Endothelial cell (in vitro differentiated cells): ENCODE data around the gene NCAPG. TPM values are rescaled to one million over a fixed set of nuclear protein-coding genes. Genes with fewer than 3 reads are reported as not detected.
A peak's percentile ranks its signal among the peaks of the same experiment; 100 is the strongest.

Experiments
- DNase-seq: peaks from one replicate; pipeline ENCODE4 v3.0.0; 2021; ENCODE audit warnings: low spot score
- H3K27ac Mint-ChIP-seq: one replicate; pipeline ENCODE4 v1.8.0; 2021; ENCODE audit warnings: mixed read lengths, inconsistent platforms; ENCODE audit not compliant: unreplicated experiment
- H3K27me3 Mint-ChIP-seq: one replicate; pipeline ENCODE4 v1.8.0; 2021; ENCODE audit warnings: mild to moderate bottlenecking, moderate library complexity, mixed read lengths, inconsistent platforms; ENCODE audit not compliant: unreplicated experiment
- H3K36me3 Mint-ChIP-seq: one replicate; pipeline ENCODE4 v1.8.0; 2021; ENCODE audit warnings: mild to moderate bottlenecking, low read depth, mixed read lengths, inconsistent platforms; ENCODE audit not compliant: unreplicated experiment
- H3K4me1 Mint-ChIP-seq: one replicate; pipeline ENCODE4 v1.8.0; 2021; ENCODE audit warnings: mild to moderate bottlenecking, mixed read lengths, inconsistent platforms; ENCODE audit not compliant: unreplicated experiment
- H3K4me3 Mint-ChIP-seq: one replicate; pipeline ENCODE4 v1.8.0; 2021; ENCODE audit warnings: mild to moderate bottlenecking, mixed read lengths, inconsistent platforms; ENCODE audit not compliant: unreplicated experiment
- H3K9me3 Mint-ChIP-seq: one replicate; pipeline ENCODE4 v1.8.0; 2021; ENCODE audit warnings: mixed read lengths, inconsistent platforms; ENCODE audit not compliant: unreplicated experiment
- total RNA-seq: library from RNA; stranded (reverse); fragmentation: NEBNext Ultra II Directional; extraction: Animal tissue kit (Norgen Biotek cat#: 25700); gene quantifications from one replicate; pipeline ENCODE4 v1.2.1, GENCODE V29; 2021; ENCODE audit not compliant: unreplicated experiment
- TF ChIP-seq, protein P1 (sequence below): fragments of 200-600 bp; sonication (generic); IDR thresholded peaks from one replicate; pipeline ENCODE4 v1.5.0; 2021; ENCODE audit warnings: antibody characterized with exemption; ENCODE audit not compliant: unreplicated experiment

Gene NCAPG
- total RNA-seq, 1 donor from 2014 or later = 7.1 TPM

DNA sequence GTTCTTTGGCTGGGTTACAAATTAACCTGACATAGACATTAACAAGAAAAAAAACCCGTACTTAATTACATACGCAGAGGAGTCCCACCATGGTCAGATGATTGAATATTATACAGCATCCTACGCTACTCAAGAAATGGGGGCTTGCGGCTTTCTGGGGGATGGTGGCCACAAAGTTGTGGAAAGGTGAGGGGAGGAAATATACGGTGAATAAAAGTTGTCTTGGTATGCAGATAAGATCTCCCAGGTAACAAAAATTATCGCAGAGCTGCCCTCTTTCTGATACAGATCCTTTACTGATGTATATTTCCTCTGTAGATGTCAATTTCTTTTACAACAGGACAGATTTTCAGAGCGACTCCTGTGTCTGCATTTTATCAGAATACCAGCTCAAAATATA is 1.1 kb upstream of the NCAPG start:
- TF ChIP-seq, protein P1, sequence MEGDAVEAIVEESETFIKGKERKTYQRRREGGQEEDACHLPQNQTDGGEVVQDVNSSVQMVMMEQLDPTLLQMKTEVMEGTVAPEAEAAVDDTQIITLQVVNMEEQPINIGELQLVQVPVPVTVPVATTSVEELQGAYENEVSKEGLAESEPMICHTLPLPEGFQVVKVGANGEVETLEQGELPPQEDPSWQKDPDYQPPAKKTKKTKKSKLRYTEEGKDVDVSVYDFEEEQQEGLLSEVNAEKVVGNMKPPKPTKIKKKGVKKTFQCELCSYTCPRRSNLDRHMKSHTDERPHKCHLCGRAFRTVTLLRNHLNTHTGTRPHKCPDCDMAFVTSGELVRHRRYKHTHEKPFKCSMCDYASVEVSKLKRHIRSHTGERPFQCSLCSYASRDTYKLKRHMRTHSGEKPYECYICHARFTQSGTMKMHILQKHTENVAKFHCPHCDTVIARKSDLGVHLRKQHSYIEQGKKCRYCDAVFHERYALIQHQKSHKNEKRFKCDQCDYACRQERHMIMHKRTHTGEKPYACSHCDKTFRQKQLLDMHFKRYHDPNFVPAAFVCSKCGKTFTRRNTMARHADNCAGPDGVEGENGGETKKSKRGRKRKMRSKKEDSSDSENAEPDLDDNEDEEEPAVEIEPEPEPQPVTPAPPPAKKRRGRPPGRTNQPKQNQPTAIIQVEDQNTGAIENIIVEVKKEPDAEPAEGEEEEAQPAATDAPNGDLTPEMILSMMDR = no peak
- DNase-seq = no peak
- peaks cover 32% of the 10 kb centered on the region for H3K4me1 Mint-ChIP-seq
- peak overlapping the region; percentile 98 for H3K27ac Mint-ChIP-seq
- peak overlapping the region; percentile 99 for H3K4me3 Mint-ChIP-seq
- no peaks in the 10 kb centered on the region for H3K9me3 Mint-ChIP-seq
- H3K36me3 Mint-ChIP-seq = peaks cover 6% of the 10 kb centered on the region
- H3K27me3 Mint-ChIP-seq = peaks cover 7% of the 10 kb centered on the region

DNA sequence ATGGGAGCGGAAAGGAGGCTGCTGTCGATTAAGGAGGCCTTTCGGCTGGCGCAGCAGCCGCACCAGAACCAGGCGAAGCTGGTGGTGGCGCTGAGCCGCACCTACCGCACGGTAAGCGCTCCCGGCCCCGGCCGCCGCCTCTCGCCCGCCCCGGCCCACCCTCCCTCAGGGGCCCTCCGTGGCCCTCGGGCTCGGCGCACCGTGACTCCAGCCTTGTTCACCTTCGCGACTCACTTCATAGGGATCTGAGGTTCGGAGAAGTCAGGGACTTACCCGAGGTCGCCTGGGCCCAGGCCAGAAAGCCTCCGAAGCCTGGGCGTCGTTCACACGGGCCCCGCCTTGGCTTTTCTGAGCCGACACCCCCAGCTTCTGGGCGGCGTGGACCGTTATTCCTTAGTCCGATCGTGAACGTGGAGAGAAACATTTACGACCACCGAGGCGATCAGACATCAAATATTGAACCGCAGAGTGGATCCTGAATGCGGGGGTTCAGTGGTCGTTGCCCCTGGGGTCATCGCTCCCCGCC is 362 bp downstream of the NCAPG start:
- H3K36me3 Mint-ChIP-seq = peaks cover 6% of the 10 kb centered on the region
- DNase-seq = no peak

DNA sequence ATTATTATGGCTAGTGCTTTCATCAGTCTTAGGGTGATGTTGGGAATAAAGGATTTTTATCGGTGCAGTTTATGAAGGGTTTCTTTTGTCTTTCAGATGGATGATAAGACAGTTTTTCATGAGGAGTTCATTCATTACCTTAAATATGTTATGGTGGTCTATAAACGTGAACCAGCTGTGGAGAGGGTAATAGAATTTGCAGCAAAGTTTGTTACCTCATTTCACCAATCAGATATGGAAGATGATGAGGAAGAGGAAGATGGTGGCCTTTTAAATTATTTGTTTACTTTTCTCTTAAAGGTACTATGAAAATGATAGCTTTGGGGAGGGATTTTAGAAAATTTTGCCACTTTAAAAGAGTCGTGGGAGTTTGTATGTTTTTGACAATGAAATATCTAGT is 1.3 kb downstream of the NCAPG start:
- Mint-ChIP-seq H3K9me3 (no peaks in the 10 kb centered on the region), H3K4me3 (peak overlapping the region; percentile 81), H3K4me1 (peaks cover 32% of the 10 kb centered on the region), H3K27me3 (peaks cover 7% of the 10 kb centered on the region), H3K36me3 (peaks cover 6% of the 10 kb centered on the region), H3K27ac (peak overlapping the region; percentile 44)
- TF ChIP-seq, protein P1 = no peak
- no peak for DNase-seq

More for the DNA sequence above, 362 bp downstream of the NCAPG start:
- H3K9me3 Mint-ChIP-seq = no peaks in the 10 kb centered on the region
- peak overlapping the region; percentile 1 for H3K27ac Mint-ChIP-seq
- peak overlapping the region; percentile 99 for H3K4me3 Mint-ChIP-seq
- peaks cover 7% of the 10 kb centered on the region for H3K27me3 Mint-ChIP-seq
- TF ChIP-seq, protein P1 = no peak
- H3K4me1 Mint-ChIP-seq = peaks cover 32% of the 10 kb centered on the region

DNA sequence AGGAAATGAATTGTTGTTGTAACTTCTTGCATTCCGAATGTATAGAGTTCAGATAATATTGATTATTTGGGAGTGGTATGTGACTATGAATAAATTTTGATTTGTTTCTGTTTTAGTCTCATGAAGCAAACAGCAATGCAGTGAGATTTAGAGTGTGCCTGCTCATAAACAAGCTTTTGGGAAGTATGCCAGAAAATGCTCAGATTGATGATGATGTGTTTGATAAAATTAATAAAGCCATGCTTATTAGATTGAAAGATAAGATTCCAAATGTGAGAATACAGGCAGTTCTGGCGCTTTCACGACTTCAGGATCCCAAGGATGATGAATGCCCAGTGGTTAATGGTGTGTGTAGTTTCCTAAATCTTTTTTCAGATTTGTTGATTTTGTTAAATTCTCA is 2.0 kb downstream of the NCAPG start:
- TF ChIP-seq, protein P1 = no peak
- peaks cover 6% of the 10 kb centered on the region for H3K36me3 Mint-ChIP-seq
- peaks cover 7% of the 10 kb centered on the region for H3K27me3 Mint-ChIP-seq
- DNase-seq = no peak
- H3K4me1 Mint-ChIP-seq = peaks cover 30% of the 10 kb centered on the region
- no peak overlapping the region for H3K27ac Mint-ChIP-seq
- H3K4me3 Mint-ChIP-seq = no peak overlapping the region
- no peaks in the 10 kb centered on the region for H3K9me3 Mint-ChIP-seq

DNA sequence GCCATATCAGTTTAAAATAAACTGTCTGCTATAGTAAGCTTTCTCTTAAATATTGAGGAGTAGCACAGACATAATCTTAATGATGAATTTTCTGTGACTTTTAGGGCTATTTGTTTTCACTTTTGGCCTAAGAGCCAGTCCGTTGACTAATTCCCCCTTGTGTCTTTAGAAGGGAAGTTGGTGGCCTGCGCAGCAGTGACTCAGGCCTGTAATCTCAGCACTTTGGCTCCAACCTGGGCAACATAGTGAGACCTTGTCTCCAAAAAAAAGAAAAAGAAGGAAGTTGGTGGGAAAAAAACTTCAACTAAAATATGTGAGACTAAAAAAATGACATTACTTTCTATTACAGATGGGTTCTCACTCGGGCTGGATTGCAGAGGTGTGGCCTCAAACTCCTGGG is 3.4 kb downstream of the NCAPG start:
- H3K36me3 Mint-ChIP-seq = peaks cover 6% of the 10 kb centered on the region
- peaks cover 20% of the 10 kb centered on the region for H3K4me1 Mint-ChIP-seq
- H3K4me3 Mint-ChIP-seq = no peak overlapping the region
- no peak for DNase-seq
- no peaks in the 10 kb centered on the region for H3K9me3 Mint-ChIP-seq
- TF ChIP-seq, protein P1 = no peak
- H3K27ac Mint-ChIP-seq = no peak overlapping the region
- H3K27me3 Mint-ChIP-seq = peaks cover 7% of the 10 kb centered on the region
